Gastrocnemius medialis (tissue), 4 donors: ENCODE data around the gene CPB1. TPM values are rescaled to one million over a fixed set of nuclear protein-coding genes. Genes with fewer than 3 reads are reported as not detected.

ENCODE experiments used
- ATAC-seq, 2 donors: fragments of 150-250 bp; one replicate each; pipeline ENCODE4 v1.9.1; 2016
- DNase-seq, 2 donors: peaks; one replicate each; pipeline ENCODE4 v3.0.0-alpha.2; 2019
- H3K27ac ChIP-seq, 4 donors: fragments of 200-600 bp; sonication (generic); 1 replicate in 1 of 4; 2 replicates in 3 of 4; pipeline ENCODE4 v1.5.1; 2016 to 2018; ENCODE audit warnings: mild to moderate bottlenecking in 2 of 4, moderate library complexity in 1 of 4
- H3K27me3 ChIP-seq, 3 donors: fragments of 200-600 bp; sonication (generic) in 2 of 3; 1 replicate in 1 of 3; 2 replicates in 2 of 3; pipeline versions ENCODE4 v1.5.1 to v1.6.0; 2016 to 2019; ENCODE audit warnings: mild to moderate bottlenecking in 1 of 3, moderate library complexity in 1 of 3
- H3K36me3 ChIP-seq, 2 donors: fragments of 200-600 bp; sonication (generic) in 1 of 2; one replicate each; pipeline ENCODE4 v1.5.1; 2017 to 2018
- H3K4me1 ChIP-seq, 2 donors: fragments of 200-600 bp; sonication (generic) in 1 of 2; one replicate each; pipeline ENCODE4 v1.5.1; 2016 to 2017; ENCODE audit warnings: mild to moderate bottlenecking in 2 of 2
- H3K4me3 ChIP-seq, 4 donors: fragments of 200-600 bp; sonication (generic) in 3 of 4; 1 replicate in 1 of 4; 2 replicates in 3 of 4; pipeline ENCODE4 v1.5.1; 2016 to 2019; ENCODE audit warnings: mild to moderate bottlenecking in 2 of 4
- H3K9me3 ChIP-seq, 3 donors: fragments of 200-600 bp; sonication (generic) in 2 of 3; 1 replicate in 1 of 3; 2 replicates in 2 of 3; pipeline ENCODE4 v1.5.1; 2016 to 2019
- CTCF ChIP-seq, 5 experiments: fragments of 450-650 bp in 3 of 5; fragments of 200-600 bp in 2 of 5; sonication (generic) in 2 of 5; IDR thresholded peaks in 4 of 5; conservative IDR thresholded peaks in 1 of 5; 1 replicate in 4 of 5; 2 replicates in 1 of 5; pipeline ENCODE4 v1.5.1; 2016 to 2019; ENCODE audit warnings: antibody characterized with exemption in 5 of 5, mild to moderate bottlenecking in 3 of 5, moderate library complexity in 3 of 5
- POLR2A ChIP-seq, 2 donors: fragments of 450-650 bp; IDR thresholded peaks; one replicate each; pipeline ENCODE4 v1.6.1; 2017; ENCODE audit warnings: antibody characterized with exemption in 2 of 2, mild to moderate bottlenecking in 2 of 2, moderate library complexity in 2 of 2
- in situ Hi-C, 4 donors: fragments of 200-750 bp; cut with MboI; loops; one replicate each; pipeline versions ENCODE4 v1.15.0 to v1.8.0; 2017; ENCODE audit warnings: low sequenced_read_pairs in 4 of 4
- intact Hi-C: fragments of 100-400 bp; cut with DNase I; formaldehyde crosslinking; loops from one replicate; pipeline ENCODE4 v1.15.1; 2023; ENCODE audit warnings: low total_unique reads
- total RNA-seq, 4 donors: library from RNA; depleted of rRNA; stranded (reverse); fragments of >200 nt; gene quantifications; one replicate each; pipeline versions ENCODE4 v1.1.0 to v1.2.3, GENCODE V29; 2016

Gene CPB1
- total RNA-seq, 4 donors from 2014 or later = 0.76 TPM; not detected in 3

GRCh38 chr3:148853076-148853475 is 25.5 kb downstream of the CPB1 start:
- Histone ChIP-seq H3K27me3 (no peaks in the 10 kb centered on the region), H3K36me3 (no peaks in the 10 kb centered on the region), H3K4me3 (no peak overlapping the region), H3K27ac (no peak overlapping the region), H3K4me1 (peaks cover 0 to 8% of the 10 kb centered on the region in 2 donors), H3K9me3 (no peaks in the 10 kb centered on the region)
- DNase-seq (no peak), ATAC-seq (no peak)
- intact Hi-C loops = no loop called here
- TF ChIP-seq POLR2A (IDR thresholded peaks at IDR 0.05) (no peak), CTCF (IDR thresholded peaks at IDR 0.05 in 4 of 5, conservative IDR thresholded peaks at IDR 0.05 in 1 of 5) (no peak)
- in situ Hi-C loops = loop anchor here in 2 of 4 donors (25.0 kb wide), 1 partner anchor 259 kb away; no protein-coding TSS in a partner anchor

- no peak for DNase-seq
- no peaks in the 10 kb centered on the region for H3K36me3 ChIP-seq
- in situ Hi-C loops = loop anchor here in 2 of 4 donors (25.0 kb wide), 1 partner anchor 258 kb away; no protein-coding TSS in a partner anchor
Measured at GRCh38 chr3:148854061-148854460, 26.4 kb downstream of the CPB1 start.

DNA sequence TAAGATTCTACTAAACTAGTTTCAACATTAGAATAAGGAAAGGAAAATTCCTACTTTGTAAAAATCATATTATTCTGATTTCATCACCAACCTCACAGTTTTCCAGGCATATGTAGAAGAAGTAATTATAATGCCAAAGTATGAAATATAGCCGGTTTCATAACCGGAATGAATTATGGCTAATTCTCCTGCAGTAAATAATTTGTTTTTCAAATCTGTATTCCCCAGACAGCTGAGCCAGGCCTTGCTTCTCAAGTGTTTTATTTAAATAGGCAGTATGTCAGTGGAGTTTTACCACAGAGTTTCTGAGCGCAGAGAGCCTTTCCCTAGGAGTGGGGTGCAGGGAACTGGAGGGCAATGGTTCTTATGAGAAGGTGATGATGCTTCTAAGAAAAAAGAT is 28.8 kb downstream of the CPB1 start:
- ATAC-seq = peak; percentile 35 to 53
- Histone ChIP-seq H3K4me1 (peaks cover 0 to 8% of the 10 kb centered on the region in 2 donors), H3K27me3 (no peaks in the 10 kb centered on the region), H3K4me3 (no peak overlapping the region), H3K27ac (no peak overlapping the region), H3K36me3 (no peaks in the 10 kb centered on the region), H3K9me3 (no peaks in the 10 kb centered on the region)
- TF ChIP-seq POLR2A (IDR thresholded peaks at IDR 0.05) = no peak
- no peak for TF ChIP-seq CTCF (IDR thresholded peaks at IDR 0.05 in 4 of 5, conservative IDR thresholded peaks at IDR 0.05 in 1 of 5)
- in situ Hi-C loops = loop anchor here in 2 of 4 donors (25.0 kb wide), 1 partner anchor 256 kb away; no protein-coding TSS in a partner anchor
- intact Hi-C loops = no loop called here
- DNase-seq = no peak

More at GRCh38 chr3:148854061-148854460, 26.4 kb downstream of the CPB1 start:
- intact Hi-C loops = no loop called here
- ATAC-seq = no peak
- peaks cover 0 to 8% of the 10 kb centered on the region in 2 donors for H3K4me1 ChIP-seq
- no peak for TF ChIP-seq POLR2A (IDR thresholded peaks at IDR 0.05)
- no peak for TF ChIP-seq CTCF (IDR thresholded peaks at IDR 0.05 in 4 of 5, conservative IDR thresholded peaks at IDR 0.05 in 1 of 5)
- H3K27ac ChIP-seq = no peak overlapping the region
- H3K4me3 ChIP-seq = no peak overlapping the region
- H3K9me3 ChIP-seq = no peaks in the 10 kb centered on the region
- H3K27me3 ChIP-seq = no peaks in the 10 kb centered on the region

GRCh38 chr3:148857316-148857715 is 29.7 kb downstream of the CPB1 start:
- intact Hi-C loops = no loop called here
- ATAC-seq (no peak), DNase-seq (no peak)
- H3K36me3 ChIP-seq = no peaks in the 10 kb centered on the region
- no peak for TF ChIP-seq CTCF (IDR thresholded peaks at IDR 0.05 in 4 of 5, conservative IDR thresholded peaks at IDR 0.05 in 1 of 5)
- TF ChIP-seq POLR2A (IDR thresholded peaks at IDR 0.05) = no peak
- no peaks in the 10 kb centered on the region for H3K27me3 ChIP-seq
- H3K27ac ChIP-seq = no peak overlapping the region
- no peaks in the 10 kb centered on the region for H3K9me3 ChIP-seq
- H3K4me1 ChIP-seq = peaks cover 0 to 8% of the 10 kb centered on the region in 2 donors
- H3K4me3 ChIP-seq = no peak overlapping the region
- in situ Hi-C loops = loop anchor here in 2 of 4 donors (25.0 kb wide), 1 partner anchor 255 kb away; no protein-coding TSS in a partner anchor
